ENCODE results near the gene IP6K1.

Gene IP6K1

GRCh38 chr3:49716691-49717210, 69.6 kb downstream of the IP6K1 start:
- in situ Hi-C loops (cut with MboI; ENCODE audit: low sequenced_read_pairs, unreplicated experiment): no loop called here
- no peak for TF ChIP-seq CTCF (IDR thresholded peaks at IDR 0.05; ENCODE audit: borderline replicate concordance, control extremely low read depth, extremely low read depth, insufficient read depth, missing control alignments)
- no peak for DNase-seq (ENCODE audit: low spot score)

DNA sequence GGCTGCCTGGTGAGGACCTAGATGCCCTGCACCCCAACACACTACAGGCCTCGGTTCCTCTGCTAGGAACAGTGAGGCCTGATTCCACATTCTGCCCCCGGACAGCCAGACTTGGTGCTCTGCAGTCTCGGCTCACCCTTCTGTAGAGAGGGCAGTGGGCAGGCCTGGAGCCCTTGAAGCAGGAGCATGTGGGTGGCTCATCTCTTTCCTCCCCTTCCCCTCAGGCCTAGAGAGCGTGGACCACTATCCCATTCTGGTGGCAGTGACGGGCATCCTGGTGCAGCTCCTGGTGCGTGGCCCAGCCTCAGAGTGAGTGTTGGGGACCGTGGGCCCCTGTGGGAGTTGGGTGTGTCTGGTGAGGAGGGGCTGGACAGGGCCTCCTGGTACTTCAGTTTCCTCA, 70.2 kb downstream of the IP6K1 start:
- TF ChIP-seq CTCF (IDR thresholded peaks at IDR 0.05; ENCODE audit: borderline replicate concordance, control extremely low read depth, extremely low read depth, insufficient read depth, missing control alignments): no peak
- in situ Hi-C loops (cut with MboI; ENCODE audit: low sequenced_read_pairs, unreplicated experiment): no loop called here
- DNase-seq (ENCODE audit: low spot score): no peak

- in situ Hi-C loops (cut with MboI; ENCODE audit: low sequenced_read_pairs, unreplicated experiment): no loop called here
- no peak for DNase-seq (ENCODE audit: low spot score)
- no peak for TF ChIP-seq CTCF (IDR thresholded peaks at IDR 0.05; ENCODE audit: borderline replicate concordance, control extremely low read depth, extremely low read depth, insufficient read depth, missing control alignments)
These were observed 70.7 kb downstream of the IP6K1 start for GRCh38 chr3:49715611-49716121.

DNA sequence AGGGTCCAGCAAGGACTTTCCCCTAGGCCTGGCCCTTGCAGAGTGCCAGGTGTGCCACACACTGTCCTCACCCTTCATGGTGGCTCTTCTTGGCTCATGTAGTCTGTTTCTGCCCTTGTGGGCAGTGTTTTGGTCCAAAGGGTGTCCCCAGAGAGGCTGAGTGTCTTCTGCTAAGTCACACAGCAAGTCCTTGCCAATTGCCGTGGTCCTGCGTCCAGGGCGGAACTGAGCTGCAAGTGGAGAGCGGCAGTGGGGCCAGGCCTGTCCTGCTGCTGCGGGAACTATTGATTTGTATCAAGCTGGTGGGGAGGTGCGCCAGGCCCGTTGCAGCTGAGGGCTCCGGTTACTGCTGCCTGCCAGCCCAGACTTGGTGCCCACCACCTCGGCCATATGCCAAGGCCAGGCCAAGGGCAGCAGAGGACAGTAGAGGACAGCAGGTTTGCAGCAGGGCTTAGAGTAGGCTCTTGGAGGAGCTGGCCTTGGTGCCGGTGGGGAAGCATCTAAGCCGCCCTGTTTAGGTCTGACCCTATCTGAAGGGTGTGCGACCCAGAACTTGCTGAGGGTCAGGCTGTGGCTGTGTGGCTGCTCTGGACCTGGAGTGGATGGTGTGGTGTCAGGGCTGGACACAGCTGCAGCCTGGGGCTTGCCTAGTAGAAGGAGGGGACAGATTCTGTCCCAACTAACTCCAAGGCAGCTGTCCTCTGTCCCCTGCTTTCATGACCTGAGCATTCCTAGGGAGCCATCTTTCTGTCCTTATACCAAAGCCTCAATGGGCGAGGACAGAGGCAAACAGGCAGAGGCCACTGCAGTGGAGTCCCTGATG, 71.4 kb downstream of the IP6K1 start:
- no peak for DNase-seq (ENCODE audit: low spot score)
- in situ Hi-C loops (cut with MboI; ENCODE audit: low sequenced_read_pairs, unreplicated experiment): no loop called here
- no peak for TF ChIP-seq CTCF (IDR thresholded peaks at IDR 0.05; ENCODE audit: borderline replicate concordance, control extremely low read depth, extremely low read depth, insufficient read depth, missing control alignments)

GRCh38 chr3:49713336-49714105, 72.8 kb downstream of the IP6K1 start:
- TF ChIP-seq CTCF (IDR thresholded peaks at IDR 0.05; ENCODE audit: borderline replicate concordance, control extremely low read depth, extremely low read depth, insufficient read depth, missing control alignments): no peak
- in situ Hi-C loops (cut with MboI; ENCODE audit: low sequenced_read_pairs, unreplicated experiment): no loop called here
- no peak for DNase-seq (ENCODE audit: low spot score)

DNA sequence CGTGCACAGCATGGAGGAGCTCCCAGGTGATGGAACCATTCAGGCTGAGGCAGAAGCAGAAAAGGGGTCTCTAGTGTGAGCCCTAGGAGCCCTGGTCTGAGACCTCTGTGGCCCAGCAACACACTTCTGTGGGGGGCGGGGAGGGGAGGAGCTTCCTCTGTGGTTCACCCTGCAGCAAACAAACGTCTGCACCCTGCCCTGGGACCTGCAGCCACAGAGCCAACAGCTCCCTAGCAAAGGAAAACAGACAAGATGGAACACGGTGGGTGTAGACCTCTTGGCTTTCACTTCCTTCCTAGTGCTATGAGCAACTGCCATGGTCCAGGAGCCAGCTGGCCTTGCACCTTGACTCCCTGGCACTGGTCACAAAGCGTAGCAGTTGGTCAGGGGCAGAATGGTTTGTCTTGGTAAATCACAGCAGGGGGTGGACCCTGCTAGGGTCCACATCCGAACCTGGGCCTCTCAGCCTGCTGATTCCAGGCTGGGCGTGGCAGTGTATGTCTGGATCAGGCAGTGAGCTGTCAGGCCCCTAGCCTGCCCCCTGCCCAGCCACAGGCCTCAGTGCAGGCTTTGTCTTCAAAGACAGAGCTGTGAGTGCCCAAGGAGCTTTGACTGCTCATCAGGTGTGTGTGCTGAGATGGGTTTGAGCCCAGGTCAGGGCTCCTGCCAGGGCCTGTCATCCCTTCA, 73.6 kb downstream of the IP6K1 start:
- no peak for TF ChIP-seq CTCF (IDR thresholded peaks at IDR 0.05; ENCODE audit: borderline replicate concordance, control extremely low read depth, extremely low read depth, insufficient read depth, missing control alignments)
- in situ Hi-C loops (cut with MboI; ENCODE audit: low sequenced_read_pairs, unreplicated experiment): no loop called here
- DNase-seq (ENCODE audit: low spot score): no peak
